ENCODE data around the gene C3. TPM values are rescaled to one million over a fixed set of nuclear protein-coding genes. Genes with fewer than 3 reads are reported as not detected.
"Not testable (repeated sequence)": the region's sequence is repeated elsewhere in the genome, so short reads cannot be mapped to it uniquely, and the experiment has no call there.

C3 gene
- total and polyA plus RNA-seq, 2 donors from 2014 or later, result 452 to 3,831 TPM

GRCh38 chr19:6649185-6649584 lies 71.3 kb downstream of the C3 start:
- Histone ChIP-seq H3K9ac (ENCODE audit: low read length in 3 of 3) (no peak overlapping the region), H3K27me3 (ENCODE audit: control insufficient read depth, insufficient read depth, low read length) (no peaks in the 10 kb centered on the region), H3K27ac (ENCODE audit: low read depth in 2 of 2, low read length in 2 of 2) (no peak overlapping the region), H3K4me3 (ENCODE audit: low read length in 3 of 3) (no peak overlapping the region), H3K9me3 (ENCODE audit: control insufficient read depth in 2 of 3, insufficient read depth in 1 of 3, low read length in 3 of 3) (peaks cover 0 to 8% (median 0%) of the 10 kb centered on the region in 3 donors), H3K36me3 (ENCODE audit: control insufficient read depth in 2 of 3, insufficient read depth in 3 of 3, low read length in 3 of 3) (no peaks in the 10 kb centered on the region), H3K4me1 (ENCODE audit: control insufficient read depth in 2 of 3, insufficient read depth in 2 of 3, low read depth in 1 of 3, low read length in 3 of 3) (no peaks in the 10 kb centered on the region)
- FAIRE-seq (no peak), DNase-seq (no peak)
- no peak for TF ChIP-seq CTCF (IDR thresholded peaks at IDR 0.05; ENCODE audit: borderline replicate concordance, extremely low read depth, insufficient read depth)
- intact Hi-C loops (cut with DNase I), result no loop called here

DNA sequence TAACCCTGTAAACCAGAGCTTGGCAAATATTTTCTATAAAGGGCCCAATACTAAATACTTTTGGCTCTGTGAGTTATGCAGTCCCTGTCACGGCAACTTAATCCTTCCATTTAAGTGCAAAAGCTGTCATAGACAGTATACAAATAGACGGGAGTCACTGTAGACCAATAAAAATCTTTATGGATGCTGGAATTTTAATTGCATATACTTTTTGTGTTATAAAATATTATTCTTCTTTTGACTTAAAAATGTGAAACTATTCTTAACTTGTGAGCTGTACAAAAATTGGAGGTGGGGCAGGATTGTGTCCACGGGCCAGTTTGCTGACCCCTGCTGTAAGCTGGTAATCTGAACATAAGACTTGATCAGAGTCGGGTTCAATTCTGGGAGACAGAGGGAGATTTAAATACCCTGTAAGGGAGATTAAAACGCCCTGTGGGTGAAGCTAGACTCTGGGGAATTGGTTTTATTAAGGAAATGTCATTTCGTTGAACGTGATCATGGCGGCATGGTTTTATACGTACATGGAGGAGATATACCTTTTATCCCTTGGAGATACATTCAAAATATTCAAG lies 72.2 kb downstream of the C3 start:
- Histone ChIP-seq H3K36me3 (ENCODE audit: control insufficient read depth in 2 of 3, insufficient read depth in 3 of 3, low read length in 3 of 3) (no peaks in the 10 kb centered on the region), H3K4me3 (ENCODE audit: low read length in 3 of 3) (no peak overlapping the region), H3K9me3 (ENCODE audit: control insufficient read depth in 2 of 3, insufficient read depth in 1 of 3, low read length in 3 of 3) (peaks cover 0 to 8% (median 0%) of the 10 kb centered on the region in 3 donors), H3K27ac (ENCODE audit: low read depth in 2 of 2, low read length in 2 of 2) (no peak overlapping the region), H3K4me1 (ENCODE audit: control insufficient read depth in 2 of 3, insufficient read depth in 2 of 3, low read depth in 1 of 3, low read length in 3 of 3) (no peaks in the 10 kb centered on the region), H3K9ac (ENCODE audit: low read length in 3 of 3) (no peak overlapping the region), H3K27me3 (ENCODE audit: control insufficient read depth, insufficient read depth, low read length) (no peaks in the 10 kb centered on the region)
- FAIRE-seq (no peak), DNase-seq (no peak)
- intact Hi-C loops (cut with DNase I), result no loop called here
- TF ChIP-seq CTCF (IDR thresholded peaks at IDR 0.05; ENCODE audit: borderline replicate concordance, extremely low read depth, insufficient read depth), result no peak

GRCh38 chr19:6644796-6645195 lies 75.7 kb downstream of the C3 start:
- H3K27ac ChIP-seq (ENCODE audit: low read depth in 2 of 2, low read length in 2 of 2), result no peak overlapping the region
- H3K4me3 ChIP-seq (ENCODE audit: low read length in 3 of 3), result no peak overlapping the region
- H3K36me3 ChIP-seq (ENCODE audit: control insufficient read depth in 2 of 3, insufficient read depth in 3 of 3, low read length in 3 of 3), result no peaks in the 10 kb centered on the region
- no peak overlapping the region for H3K9ac ChIP-seq (ENCODE audit: low read length in 3 of 3)
- FAIRE-seq, result no peak
- DNase-seq, result no peak
- no peaks in the 10 kb centered on the region for H3K4me1 ChIP-seq (ENCODE audit: control insufficient read depth in 2 of 3, insufficient read depth in 2 of 3, low read depth in 1 of 3, low read length in 3 of 3)
- TF ChIP-seq CTCF (IDR thresholded peaks at IDR 0.05; ENCODE audit: borderline replicate concordance, extremely low read depth, insufficient read depth), result no peak
- no peaks in the 10 kb centered on the region for H3K27me3 ChIP-seq (ENCODE audit: control insufficient read depth, insufficient read depth, low read length)
- H3K9me3 ChIP-seq (ENCODE audit: control insufficient read depth in 2 of 3, insufficient read depth in 1 of 3, low read length in 3 of 3), result no peaks in the 10 kb centered on the region
- intact Hi-C loops (cut with DNase I), result no loop called here

DNA sequence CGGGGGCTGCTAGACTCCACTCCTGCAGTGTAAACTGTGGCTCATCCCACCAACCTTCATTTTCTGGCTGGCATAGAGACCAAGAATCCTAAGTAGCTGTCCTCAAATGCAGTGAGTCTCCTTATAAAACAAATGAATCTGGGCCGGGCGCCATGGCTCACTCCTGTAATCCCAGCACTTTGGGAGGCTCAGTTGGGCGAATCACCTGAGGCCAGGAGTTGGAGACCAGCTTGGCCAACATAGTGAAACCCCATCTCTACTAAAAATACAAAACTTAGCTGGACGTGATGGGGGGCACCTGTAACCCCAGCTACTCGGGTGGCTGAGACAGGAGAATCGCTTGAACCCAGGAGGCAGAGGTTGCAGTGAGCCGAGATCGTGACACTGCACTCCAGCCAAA lies 80.1 kb downstream of the C3 start:
- H3K9me3 ChIP-seq (ENCODE audit: control insufficient read depth in 2 of 3, insufficient read depth in 1 of 3, low read length in 3 of 3); H3K4me1 ChIP-seq (ENCODE audit: control insufficient read depth in 2 of 3, insufficient read depth in 2 of 3, low read depth in 1 of 3, low read length in 3 of 3); H3K27me3 ChIP-seq (ENCODE audit: control insufficient read depth, insufficient read depth, low read length); H3K27ac ChIP-seq (ENCODE audit: low read depth in 2 of 2, low read length in 2 of 2); H3K9ac ChIP-seq (ENCODE audit: low read length in 3 of 3); H3K4me3 ChIP-seq (ENCODE audit: low read length in 3 of 3); intact Hi-C loops (cut with DNase I); DNase-seq; H3K36me3 ChIP-seq (ENCODE audit: control insufficient read depth in 2 of 3, insufficient read depth in 3 of 3, low read length in 3 of 3); FAIRE-seq: not testable (repeated sequence)

All from kidney (tissue), 14 donors.